H7 (cell line): ENCODE results near the gene ATP6V0A4. TPM values are rescaled to one million over a fixed set of nuclear protein-coding genes. Genes with fewer than 3 reads are reported as not detected.
A peak's percentile ranks its signal among the peaks of the same experiment; 100 is the strongest.
"Not testable (repeated sequence)": the region's sequence is repeated elsewhere in the genome, so short reads cannot be mapped to it uniquely, and the experiment has no call there.

ENCODE experiments used
- DNase-seq: peaks from one replicate; pipeline ENCODE4 v3.0.0; 2012
- H3K27me3 ChIP-seq: 2 replicates; pipeline ENCODE4 v1.6.0; 2011; ENCODE audit warnings: mild to moderate bottlenecking, low read length; ENCODE audit not compliant: control insufficient read depth, insufficient read depth
- H3K36me3 ChIP-seq: replicated peaks from 2 replicates; pipeline ENCODE4 v1.5.1; 2011; ENCODE audit warnings: low read length; ENCODE audit not compliant: control insufficient read depth, insufficient read depth
- H3K4me3 ChIP-seq: 2 replicates; pipeline ENCODE4 v1.5.1; 2011; ENCODE audit warnings: low read depth, mild to moderate bottlenecking, control low read depth, low read length, moderate library complexity; ENCODE audit not compliant: insufficient read depth
- total RNA-seq: library from RNA; depleted of rRNA; stranded (reverse); fragments of >200 nt; shearing (Covaris generic); gene quantifications from 2 replicates; pipeline ENCODE4 v1.2.3, GENCODE V29; 2014

ATP6V0A4 gene
- total RNA-seq, 1 experiment from 2014 or later = 0.42 TPM

DNA sequence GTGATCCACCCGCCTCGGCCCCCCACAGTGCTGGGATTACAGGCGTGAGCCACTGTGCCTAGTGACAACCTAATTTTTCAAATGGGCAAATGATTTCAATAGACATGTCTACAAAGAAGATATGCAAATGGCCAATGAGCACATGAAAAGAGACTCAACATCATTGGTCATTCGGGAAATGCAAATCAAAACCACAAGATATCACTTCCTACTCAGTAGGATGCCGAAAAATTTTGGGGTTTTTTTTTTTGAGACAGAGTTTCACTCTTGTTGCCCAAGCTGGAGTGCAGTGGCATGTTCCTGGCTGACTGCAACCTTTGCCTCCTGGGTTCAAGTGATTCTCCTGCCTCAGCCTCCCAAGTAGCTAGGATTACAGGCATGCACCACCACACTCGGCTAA lies 110.0 kb downstream of the ATP6V0A4 start:
- DNase-seq, H3K36me3 ChIP-seq, H3K4me3 ChIP-seq, H3K27me3 ChIP-seq: not testable (repeated sequence)

DNA sequence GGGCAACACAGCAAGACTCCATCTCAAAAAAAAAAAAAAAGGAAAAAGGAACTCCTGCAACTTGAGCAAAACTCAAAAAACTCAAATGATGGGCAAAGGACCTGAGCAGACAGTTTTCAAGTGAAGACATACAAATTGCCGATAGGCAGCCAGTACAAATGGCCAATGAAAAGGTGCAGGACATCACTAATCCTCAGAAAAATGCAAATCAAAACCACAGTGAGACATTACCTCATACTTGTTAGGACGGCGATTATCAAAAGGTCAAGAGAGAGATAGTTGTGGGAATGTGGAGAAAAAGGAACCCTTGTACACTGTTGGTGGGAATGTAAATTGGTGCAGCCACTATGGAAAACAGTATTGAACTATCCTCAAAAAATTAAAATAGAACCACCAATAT lies 113.7 kb downstream of the ATP6V0A4 start:
- Histone ChIP-seq H3K36me3 (no peaks in the 10 kb centered on the region), H3K4me3 (no peak overlapping the region), H3K27me3 (no peaks in the 10 kb centered on the region)
- no peak for DNase-seq

DNA sequence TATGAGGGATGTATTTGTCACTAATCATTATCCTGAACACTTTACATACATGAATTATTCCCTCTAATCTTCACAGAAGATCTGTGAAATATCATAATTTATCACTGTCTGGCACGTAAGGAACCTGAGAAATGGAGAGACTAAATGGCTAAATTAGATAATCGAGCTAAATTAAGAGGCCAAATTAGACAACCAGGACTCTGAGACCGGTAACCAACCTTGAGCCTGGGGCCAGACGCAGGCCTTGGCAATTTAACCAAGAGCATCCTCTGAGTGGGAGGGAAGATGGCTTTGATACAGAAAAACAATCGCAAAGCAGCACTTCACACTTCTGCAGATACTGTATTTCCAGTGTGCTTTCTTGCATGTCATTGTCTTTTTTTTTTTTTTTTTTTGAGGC lies 118.2 kb downstream of the ATP6V0A4 start:
- no peaks in the 10 kb centered on the region for H3K36me3 ChIP-seq
- H3K27me3 ChIP-seq = no peaks in the 10 kb centered on the region
- H3K4me3 ChIP-seq = no peak overlapping the region
- DNase-seq = no peak

DNA sequence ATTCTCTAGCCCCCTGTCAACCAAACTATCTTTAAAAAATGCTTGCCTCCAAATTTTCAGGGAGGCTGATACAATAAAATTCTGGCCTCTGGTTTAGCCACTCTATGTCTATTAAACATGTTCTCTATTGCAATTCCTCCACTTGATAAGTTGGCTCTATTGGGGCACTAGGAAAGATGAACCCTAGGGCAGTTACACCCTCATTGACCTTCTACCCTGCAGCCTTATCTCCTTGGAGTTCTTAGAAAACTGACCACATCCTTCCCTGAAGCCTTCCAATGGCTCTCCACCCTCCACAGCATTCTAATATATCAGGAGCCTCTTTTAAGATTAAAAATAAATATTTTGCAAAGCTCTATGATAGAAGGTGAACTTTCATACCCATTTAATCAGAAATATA lies 127.4 kb downstream of the ATP6V0A4 start:
- no peaks in the 10 kb centered on the region for H3K27me3 ChIP-seq
- no peaks in the 10 kb centered on the region for H3K36me3 ChIP-seq
- no peak overlapping the region for H3K4me3 ChIP-seq
- no peak for DNase-seq

DNA sequence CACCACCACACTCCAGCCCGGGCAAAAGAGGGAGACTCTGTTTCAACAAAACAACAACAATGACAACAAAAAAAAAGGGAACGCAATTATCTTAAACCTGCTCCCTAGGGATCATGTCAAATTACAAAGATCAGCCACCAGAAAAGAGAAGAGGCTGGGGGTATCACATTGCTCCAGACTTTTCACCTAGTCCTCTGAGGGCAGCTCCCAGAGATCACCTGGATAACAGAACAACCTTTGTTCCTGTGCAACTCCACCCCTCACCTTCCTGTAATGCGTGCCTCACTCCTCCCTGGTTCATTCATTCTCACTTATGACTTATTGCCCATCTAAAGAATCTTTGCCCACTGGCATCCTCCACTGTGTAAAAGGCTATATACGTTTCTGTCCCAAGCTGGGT lies 128.6 kb downstream of the ATP6V0A4 start:
- Histone ChIP-seq H3K27me3 (no peaks in the 10 kb centered on the region), H3K36me3 (no peaks in the 10 kb centered on the region), H3K4me3 (no peak overlapping the region)
- DNase-seq = no peak

DNA sequence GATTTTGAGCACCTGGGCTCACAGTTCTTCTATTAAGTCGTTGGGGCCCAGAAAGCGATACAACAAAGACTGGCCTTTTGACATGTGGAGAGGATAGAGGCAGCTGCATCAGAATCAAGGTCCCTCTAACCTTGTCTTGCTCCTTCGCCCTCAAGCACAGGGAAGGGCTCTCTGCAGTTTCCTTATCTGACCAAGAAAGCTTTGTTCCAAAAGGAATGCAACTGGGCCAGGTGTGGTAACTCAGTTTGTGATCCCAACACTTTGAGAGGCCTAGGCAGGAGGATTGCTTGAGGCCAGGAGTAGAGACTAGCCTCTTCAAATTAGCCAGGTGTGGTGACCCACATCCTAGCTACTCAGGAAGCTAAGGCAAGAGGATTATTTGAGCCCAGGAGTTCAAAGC lies 129.1 kb downstream of the ATP6V0A4 start:
- H3K27me3 ChIP-seq = no peaks in the 10 kb centered on the region
- no peak overlapping the region for H3K4me3 ChIP-seq
- no peak for DNase-seq
- no peaks in the 10 kb centered on the region for H3K36me3 ChIP-seq

DNA sequence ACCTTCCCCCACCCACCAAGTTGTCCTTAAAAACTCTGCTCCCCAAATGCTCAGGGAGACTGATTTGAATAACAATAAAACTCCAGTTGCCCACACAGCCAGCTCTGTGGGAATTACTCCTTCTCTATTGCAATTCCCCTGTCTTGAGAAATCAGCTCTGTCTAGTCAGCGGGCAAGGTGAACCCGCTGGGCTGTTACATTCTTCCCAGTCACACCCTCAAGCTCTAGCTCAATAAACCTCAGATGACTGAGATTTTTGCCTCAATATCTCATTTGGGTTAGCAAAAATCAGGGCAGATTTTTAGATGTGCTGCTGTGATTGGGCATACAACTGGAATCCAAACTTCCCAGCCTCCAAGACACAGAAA lies 129.8 kb downstream of the ATP6V0A4 start:
- no peak overlapping the region for H3K4me3 ChIP-seq
- no peak for DNase-seq
- H3K36me3 ChIP-seq = no peaks in the 10 kb centered on the region
- H3K27me3 ChIP-seq = no peaks in the 10 kb centered on the region

DNA sequence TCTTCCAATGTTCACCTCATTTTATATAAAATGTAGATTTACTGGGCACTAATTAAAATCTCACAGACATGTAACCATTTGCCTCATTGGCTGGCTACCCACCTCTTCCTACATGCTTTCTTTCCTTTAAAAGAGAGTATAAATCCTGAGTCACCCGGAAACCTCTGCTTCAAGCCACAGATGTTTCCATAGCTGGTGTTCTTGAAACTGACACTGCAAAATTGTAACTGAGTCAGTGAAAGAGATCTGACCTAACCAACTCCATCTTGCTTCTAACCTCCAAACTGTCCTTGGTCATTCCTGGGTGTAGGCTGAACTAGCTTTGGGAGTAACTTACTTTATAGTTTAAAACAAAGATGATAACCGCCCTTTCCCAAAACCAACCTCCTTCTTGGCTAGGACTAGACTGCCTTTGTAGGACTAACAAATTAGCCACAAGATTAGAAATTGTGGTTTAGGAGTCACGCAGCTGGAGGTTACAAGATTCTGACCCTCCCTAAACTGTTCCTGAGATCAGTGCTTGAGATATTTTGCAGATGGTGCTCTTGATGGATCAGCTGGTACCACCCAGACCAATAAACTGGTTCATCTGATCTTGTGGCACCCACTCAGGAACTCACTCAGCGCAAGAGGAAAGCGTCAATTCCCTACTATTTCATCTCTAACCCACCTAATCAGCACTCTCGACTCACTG lies 130.3 kb downstream of the ATP6V0A4 start:
- Histone ChIP-seq H3K4me3 (no peak overlapping the region), H3K27me3 (no peaks in the 10 kb centered on the region), H3K36me3 (no peaks in the 10 kb centered on the region)
- DNase-seq = no peak

DNA sequence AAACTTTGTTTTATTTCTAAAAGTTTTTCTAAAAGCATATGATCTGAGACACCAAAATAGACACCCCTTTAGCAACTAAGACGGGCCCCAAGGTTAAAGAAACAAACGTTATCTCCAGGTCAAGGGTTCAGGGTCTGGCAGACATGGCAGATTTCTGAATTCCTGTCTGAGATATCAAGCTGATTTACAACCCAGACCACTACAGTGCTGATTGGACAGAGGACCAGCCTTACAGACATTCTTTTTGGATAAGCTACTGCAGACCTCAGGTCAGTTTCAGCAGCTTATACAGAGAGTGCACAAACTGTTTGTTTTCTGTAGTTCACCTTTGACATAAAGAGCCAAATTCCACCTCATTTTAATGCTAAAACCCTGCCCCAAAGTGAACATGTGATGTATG lies 131.6 kb downstream of the ATP6V0A4 start:
- Histone ChIP-seq H3K36me3 (no peaks in the 10 kb centered on the region), H3K27me3 (no peaks in the 10 kb centered on the region), H3K4me3 (no peak overlapping the region)
- no peak for DNase-seq

DNA sequence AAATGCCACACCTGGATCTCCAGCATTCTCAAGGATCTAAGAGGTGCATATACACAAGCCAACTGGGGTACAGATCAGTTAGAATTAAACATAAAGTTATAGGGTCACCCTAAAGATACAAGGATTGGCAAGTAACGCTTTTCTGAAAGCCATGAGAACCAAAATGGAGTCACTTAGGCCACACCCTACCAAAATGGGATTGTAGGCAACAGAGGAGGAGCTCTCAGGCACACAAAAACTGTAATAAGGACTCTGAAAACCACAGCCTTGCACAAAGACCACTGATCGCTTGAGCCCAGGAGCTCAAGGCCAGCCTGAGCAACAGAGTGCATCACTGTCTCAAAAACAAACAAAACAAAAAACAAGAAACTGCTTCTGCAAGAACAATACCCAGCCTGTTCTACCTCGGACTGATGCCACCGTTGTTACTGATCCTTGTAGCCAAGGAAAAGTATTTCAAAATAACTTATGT lies 132.3 kb downstream of the ATP6V0A4 start:
- no peak for DNase-seq
- Histone ChIP-seq H3K36me3 (no peaks in the 10 kb centered on the region), H3K4me3 (no peak overlapping the region), H3K27me3 (no peaks in the 10 kb centered on the region)

DNA sequence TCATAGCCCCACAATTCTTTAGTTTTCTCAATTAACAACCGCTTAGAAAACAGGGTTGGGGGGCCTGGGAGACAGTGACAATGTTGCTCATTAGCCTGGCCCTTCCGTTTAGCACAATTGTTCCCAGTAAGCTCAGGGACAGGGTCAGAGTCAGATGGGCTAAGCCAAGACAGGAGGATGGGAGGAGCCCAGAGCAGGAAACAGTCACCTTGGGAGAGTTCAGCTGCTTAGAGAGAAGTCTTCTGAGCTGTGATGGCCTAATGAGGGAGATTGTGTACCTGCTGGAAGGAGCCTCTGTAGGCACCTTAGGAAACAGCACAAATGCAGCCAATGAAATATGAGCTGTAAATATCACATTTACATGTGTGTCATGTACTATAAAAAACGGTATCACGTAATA lies 132.7 kb downstream of the ATP6V0A4 start:
- DNase-seq = no peak
- peak overlapping the region; percentile 16 for H3K4me3 ChIP-seq
- H3K27me3 ChIP-seq = no peaks in the 10 kb centered on the region
- H3K36me3 ChIP-seq = no peaks in the 10 kb centered on the region

DNA sequence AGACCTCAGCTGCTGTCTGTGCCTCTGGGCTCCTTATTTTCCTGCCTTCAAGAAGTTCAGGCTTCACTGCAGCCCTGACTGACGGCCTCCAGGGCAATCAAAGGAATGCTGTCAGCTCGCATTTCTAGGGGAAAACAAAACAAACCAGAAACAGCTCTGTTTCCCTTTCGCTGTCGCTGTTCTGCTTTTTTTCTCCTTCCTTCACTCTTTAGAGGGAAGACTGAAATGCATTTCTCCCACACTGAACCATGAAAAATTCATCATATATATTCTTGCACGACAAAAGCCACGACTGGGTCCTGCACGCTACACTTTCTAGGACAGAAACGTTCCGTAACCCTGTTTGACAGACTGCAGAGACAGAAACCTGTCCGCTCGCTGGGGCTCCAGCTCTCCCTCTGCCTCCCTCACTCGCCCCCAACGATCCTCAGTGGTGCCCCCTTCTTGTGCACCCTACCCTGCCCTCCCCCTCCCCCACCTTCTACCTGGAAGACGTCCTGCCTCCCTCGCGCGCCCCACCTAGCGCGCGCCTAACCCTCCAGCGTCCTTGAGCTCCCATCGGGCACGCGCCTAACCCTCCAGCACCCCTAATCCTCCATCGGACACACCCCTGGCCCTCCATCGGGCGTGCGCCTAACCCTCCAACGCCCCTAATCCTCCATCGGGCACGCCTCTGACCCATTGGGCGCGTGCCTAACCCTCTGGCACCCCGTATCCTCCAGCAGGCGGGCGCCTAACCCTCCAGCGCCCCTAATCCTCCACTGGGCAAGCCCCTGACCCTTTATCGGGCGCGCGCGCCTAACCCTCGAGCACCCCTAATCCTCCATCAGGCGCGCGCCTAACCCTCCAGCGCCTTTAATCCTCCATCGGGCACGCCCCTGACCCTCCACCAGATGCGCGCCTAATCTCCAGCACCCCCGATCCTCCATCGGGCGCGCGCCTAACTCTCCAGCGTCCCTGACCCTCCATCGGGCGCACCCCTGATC lies 134.0 kb downstream of the ATP6V0A4 start:
- peak; percentile 68 for DNase-seq
- peak overlapping the region; percentile 51 for H3K4me3 ChIP-seq
- H3K27me3 ChIP-seq = no peaks in the 10 kb centered on the region
- H3K36me3 ChIP-seq = no peaks in the 10 kb centered on the region

DNA sequence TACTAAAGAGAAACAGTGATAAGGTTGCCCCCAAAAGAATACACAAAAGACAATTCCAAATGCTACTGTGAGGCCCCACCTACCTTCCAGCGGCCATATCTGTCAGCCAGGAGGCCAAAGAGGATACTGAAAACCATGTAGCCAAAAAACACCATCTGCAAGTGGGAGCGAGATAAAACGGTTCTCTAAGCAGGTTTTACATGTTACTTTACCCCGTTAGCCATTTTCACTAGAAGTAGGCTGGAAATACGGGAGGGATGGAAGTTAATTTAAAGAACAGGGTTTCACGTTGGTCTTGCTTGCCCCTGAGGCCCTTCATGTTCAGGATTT lies 135.0 kb downstream of the ATP6V0A4 start:
- no peaks in the 10 kb centered on the region for H3K36me3 ChIP-seq
- DNase-seq = no peak
- no peaks in the 10 kb centered on the region for H3K27me3 ChIP-seq
- no peak overlapping the region for H3K4me3 ChIP-seq

DNA sequence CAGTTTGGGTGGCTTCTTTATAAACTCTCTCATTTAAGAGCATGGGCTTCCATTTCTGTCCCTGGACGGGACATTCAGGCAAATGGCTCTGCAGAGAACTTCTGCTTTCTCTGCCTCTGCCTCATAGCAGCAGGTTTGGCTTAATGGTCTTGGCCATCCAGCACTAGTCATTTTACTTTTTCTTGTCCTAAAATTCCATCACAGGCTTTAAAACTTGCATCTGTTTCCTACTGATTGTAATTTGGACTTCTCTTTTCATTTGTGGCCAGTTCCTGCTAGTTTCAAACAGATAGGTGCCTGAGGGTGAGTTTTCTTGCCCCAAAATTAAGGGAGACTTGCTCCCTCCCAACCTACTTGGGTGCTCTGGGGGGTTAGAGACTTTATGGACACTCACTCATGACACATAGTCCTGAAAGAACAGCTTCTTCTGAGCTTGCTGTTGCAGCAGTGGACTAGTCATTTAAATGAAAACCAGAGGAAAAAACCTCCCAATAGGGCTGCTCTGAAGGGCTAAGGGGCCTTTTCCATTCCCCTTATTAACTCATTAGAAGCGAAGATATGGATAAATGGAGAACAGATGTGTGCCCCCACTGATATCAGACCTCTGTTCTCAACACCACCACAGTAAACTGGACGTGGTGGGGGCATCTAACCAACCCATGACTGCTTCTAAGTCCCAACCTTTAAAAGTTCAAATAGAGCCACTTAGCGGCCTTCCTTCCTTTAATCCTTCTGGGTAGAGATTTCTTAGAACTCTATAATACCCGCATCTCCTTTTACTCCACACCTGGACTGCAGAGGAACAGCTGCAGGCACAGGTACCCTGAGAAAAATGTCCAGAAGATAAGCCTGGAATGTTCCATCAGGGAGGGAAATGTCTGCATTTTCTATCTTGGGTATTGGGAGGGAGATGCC lies 135.7 kb downstream of the ATP6V0A4 start:
- no peaks in the 10 kb centered on the region for H3K36me3 ChIP-seq
- no peaks in the 10 kb centered on the region for H3K27me3 ChIP-seq
- H3K4me3 ChIP-seq = no peak overlapping the region
- DNase-seq = no peak
